ENCODE results near the gene RRBP1.

RRBP1 gene

DNA sequence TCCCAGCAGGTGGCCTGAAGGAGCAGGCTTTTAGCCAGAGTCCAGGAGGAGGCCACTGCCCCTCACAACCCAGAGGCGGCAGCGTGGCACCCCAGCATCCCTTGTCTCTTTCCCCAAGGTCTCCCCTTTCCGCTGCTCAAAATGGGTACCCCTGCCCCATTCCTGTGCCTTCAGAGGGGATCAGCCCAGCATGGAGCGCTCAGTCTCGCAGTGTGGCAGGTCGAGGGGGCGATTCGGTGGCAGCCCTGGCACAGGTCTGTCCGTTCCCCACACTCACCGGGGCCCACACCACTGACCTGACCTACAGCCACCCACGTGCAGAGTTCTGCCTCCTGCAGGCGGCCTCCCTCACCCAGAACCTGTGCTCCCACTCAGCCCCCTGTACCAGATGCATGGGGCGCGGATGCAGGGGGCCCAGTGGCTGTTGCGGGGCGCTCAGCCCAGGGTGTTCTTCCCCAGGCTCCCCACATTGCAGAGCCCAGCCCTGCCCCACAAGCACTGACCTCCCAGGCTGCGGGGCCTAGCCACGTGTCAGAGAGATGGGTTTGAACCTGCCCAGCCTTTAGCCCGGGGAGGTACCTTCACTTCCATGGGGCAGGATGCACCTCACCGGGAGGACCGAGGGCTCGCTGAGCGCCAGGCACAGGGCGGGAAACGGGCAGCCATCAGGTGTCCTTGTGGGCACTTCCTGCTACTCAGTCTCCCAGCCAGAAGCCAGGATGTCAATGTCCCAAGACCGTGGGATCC is 70.3 kb downstream of the RRBP1 start:
- no peak for DNase-seq (ENCODE audit: low read depth in 2 of 2)

DNA sequence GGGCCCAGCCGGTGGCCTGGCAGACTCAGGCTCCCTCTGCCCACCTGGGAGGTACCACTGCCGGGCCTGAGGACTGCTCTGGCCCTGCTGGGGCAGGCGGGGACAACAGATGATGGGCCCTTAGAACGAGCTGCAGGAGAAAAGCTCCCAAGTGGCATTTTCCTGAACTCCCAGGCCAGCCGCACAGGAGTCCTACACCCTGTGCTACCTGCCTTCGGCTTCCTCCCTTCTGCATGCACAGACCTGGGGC is 70.8 kb downstream of the RRBP1 start:
- no peak for DNase-seq (ENCODE audit: low read depth in 2 of 2)

DNA sequence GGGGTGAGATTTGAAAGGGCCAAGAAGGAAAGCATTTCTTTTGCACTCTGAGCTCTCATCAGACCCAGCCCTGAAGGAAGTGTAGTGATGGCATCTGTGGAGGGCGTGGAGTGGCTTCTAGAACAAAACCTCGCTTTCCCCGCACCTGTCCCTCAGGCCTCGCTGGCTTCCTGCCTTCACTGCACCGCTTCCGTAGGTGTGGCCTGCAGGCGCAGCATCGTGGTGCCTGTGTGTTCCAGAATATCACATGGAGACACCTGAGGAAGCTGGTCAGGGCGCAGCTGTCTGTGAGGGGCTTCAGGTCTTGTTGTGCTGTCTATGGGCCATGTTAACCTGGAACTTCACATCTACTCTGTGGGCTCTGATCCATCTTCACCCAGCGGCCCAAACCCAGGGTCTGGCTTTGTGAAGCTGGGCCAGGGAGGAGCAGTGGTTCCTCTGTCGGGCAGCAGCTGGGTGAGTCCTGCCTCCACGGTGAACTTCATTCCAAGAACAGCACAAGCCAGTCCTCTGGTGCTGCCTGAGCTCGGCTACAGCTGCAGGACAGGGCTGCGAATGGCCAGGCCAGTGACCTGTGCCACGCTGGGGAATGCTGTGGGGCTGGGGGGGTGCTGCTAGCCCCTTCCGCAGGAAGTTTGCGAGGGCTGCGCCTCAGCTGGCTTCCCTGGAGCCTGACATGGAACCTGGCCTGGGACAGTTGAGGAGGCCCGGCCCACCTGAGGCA is 71.3 kb downstream of the RRBP1 start:
- no peak for DNase-seq (ENCODE audit: low read depth in 2 of 2)

DNA sequence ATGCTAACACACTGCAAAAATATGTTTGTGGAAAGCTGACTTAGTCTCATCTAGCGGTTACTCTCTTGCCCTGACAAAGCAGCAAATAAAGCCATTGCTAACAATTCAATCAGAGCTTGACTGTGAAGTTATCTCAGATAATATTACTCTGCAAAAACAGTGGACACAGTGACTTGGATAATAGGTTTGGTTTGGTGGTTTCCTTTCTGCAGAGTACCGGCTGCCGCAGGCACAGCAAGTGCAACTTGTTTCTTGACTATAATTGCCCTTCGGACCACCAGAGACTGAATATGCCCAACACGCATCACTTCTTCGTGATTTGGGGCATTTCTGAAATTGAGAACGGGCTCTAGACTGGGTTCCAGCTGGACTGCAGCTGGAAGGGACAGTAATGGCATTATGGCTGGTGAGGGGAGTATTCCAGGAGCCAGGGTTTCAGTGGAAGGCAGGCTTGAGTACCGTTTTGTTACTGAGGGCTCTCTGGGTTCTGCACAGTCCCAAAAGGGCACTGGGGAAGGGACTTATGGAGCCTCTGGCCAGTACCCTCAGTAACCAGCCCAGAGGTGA is 72.1 kb downstream of the RRBP1 start:
- DNase-seq (ENCODE audit: low read depth in 2 of 2): no peak

DNA sequence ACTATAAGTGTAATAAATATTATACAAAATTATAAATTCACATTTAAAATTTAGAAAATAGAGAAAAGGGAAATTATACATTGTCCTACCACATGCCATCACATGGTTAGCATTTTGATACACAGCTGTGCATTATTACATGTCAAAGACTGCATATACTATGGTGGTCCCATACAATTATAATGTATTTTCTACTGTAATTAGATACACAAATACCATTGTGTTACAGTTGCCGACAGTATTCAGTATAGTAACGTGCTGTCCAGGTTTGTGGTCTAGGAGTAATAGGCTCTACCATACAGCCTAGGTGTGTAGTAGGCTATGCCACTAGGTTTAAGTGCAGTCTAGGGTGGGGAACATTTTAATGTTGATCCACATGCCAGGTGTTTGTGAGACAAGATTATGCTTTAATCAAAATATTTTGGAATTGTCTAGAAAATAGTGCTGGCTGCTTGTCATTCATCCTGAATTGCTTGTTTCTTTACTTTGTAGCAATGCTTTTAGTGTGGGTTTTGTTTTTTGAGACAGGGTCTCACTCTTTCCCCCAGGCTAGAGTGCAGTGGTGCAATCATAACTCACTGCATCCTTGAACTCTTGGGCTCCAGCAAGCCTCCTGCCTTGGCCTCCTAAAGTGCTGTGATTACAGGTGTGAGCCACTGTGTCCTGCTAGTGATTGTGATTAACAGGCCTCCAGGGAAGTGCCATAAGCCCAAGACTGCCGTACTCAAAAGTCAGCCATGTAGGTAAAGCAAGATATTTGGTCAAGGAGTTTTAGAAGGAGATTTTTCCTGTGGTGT is 73.1 kb downstream of the RRBP1 start:
- DNase-seq (ENCODE audit: low read depth in 2 of 2): no peak

DNA sequence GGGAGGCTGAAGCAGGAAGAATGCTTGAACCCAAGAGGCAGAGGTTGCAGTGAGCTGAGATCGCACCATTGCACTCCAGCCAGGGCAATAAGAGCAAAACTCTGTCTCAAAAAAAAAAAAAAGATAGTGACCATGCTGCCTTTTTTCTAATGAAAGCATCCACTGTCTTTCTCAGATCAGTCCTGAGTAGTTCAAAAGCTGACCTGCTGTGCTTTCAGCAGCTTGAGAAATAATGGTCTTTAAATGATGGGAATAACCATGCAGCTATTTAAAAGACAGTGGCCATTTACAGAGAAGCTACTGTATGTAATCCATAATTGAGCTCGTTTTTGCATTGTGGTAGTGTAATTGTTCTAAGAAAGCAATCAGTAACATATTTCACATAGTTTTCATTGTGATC is 76.0 kb downstream of the RRBP1 start:
- DNase-seq (ENCODE audit: low read depth in 2 of 2): no peak

DNA sequence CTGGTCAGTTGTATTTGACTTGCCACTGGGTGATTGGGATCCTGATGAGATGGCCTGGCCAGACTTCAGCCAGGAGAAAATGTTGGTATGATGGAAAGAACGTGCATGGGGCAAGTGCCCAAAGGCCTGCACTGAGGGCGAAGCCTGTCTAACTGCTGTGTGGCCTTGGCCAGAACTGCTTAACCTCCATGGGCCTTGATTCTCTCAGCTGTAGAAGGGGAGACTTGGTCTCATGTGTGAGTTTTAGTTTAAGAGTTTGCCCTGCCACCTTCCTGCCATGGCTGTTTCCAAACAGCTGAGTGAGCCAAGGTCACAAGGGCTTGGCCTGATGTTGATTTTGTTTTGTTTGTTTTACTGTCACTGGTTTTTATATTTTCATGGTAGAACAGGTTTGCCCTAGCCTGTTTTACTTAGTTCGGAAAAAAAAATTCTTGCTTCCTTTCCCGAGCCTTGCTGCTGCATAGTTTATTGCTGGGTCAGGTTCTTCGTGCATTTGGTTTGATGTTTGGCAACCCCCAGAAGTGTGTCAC is 76.8 kb downstream of the RRBP1 start:
- no peak for DNase-seq (ENCODE audit: low read depth in 2 of 2)

DNA sequence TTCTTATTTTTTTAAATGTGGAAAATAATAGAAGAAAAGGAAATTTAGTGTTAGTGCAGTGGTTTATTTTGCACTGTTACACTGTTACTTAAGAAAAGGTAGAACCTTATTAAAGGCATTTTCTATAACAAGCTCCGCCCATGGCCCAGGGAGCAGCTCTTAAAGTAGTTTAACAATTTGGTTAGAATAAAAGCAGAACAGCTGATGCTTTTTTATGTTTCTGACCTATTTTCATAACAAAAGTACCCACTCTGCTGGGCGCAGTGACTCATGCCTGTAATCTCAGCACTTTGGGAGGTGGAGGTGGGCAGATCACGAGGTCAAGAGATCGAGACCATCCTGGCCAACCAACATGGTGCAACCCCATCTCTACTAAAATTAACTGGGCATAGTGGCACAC is 79.5 kb downstream of the RRBP1 start:
- DNase-seq (ENCODE audit: low read depth in 2 of 2): no peak

DNA sequence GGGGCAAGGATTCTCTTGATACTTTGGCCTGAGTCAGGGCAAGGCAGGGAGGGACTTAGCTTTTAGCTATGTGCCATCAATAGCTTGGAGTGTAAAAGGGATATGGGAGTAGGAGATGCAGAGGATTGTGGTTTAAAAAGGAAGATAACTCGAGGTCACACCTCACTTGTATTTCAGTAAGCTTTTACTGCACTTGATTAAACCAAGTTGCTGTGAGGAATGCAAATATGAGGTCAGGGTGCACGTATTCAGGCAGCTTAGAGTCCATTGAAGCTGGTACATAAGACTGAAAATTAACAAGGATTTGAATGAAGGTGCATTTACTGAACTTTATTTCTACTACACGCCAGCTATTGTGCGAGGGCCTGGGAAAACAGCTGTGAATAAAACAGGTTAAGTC is 80.1 kb downstream of the RRBP1 start:
- no peak for DNase-seq (ENCODE audit: low read depth in 2 of 2)

DNA sequence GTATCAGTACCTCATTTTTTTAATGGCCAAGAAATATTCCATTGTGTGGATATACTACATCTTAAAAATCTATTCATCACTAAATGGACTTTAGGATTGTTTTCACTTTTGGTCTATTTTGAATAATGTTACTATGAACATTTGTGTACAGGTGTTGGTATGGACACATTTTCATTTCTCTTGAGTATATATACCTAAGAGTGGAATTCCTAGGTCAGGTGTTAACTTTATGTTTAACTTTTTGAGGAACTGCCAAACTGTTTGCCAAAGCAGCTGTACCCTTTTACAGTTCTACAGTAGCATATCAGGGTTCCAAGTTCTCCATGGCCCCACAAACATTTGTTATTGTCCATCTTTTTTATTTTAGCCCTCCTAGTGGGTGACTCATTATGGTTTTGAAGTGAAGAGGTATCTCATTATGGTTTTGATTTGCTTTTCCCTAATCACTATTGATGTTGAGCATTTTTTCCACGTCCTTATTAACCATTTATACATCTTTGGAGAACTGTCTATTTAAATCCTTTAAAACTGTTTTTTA is 84.0 kb downstream of the RRBP1 start:
- DNase-seq (ENCODE audit: low read depth in 2 of 2): no peak

DNA sequence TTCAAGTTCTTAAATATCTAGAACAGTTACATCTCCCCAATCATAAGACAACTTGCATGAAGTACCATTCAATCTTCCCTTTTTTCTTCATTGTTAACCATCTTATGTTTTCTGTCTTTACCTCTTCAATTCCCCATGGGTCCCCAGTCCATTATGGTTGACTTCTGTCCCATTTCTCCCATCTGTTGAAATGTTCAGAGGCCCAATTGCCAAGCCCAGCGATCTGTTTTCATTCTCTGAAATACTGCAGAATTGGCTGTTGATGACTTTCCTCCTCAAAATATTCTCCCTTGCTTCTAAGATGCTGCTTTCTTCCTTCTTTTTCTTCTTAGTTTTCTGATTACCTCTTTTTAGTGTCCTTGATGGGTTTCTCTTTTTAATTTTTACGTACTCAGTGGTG is 86.2 kb downstream of the RRBP1 start:
- DNase-seq (ENCODE audit: low read depth in 2 of 2): no peak

DNA sequence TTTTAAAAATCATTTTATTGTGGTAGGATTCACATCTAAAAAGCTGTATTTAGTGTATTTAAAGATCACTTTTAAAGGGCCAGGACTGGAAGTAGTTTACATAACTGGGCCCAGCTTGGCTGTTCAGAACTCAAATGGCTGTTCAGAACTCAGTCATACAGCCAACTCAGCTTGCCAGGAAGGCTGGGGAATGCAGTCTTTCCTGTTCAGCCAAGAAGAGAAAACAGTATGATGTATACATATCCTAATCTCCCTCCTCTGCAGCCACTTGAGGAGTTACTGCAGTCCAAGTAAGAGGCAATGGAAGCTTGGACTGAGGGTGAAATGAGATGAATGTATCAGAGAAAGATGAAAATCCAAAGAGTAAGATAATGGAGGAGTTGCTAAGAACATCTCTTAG is 87.6 kb downstream of the RRBP1 start:
- DNase-seq (ENCODE audit: low read depth in 2 of 2): no peak

DNA sequence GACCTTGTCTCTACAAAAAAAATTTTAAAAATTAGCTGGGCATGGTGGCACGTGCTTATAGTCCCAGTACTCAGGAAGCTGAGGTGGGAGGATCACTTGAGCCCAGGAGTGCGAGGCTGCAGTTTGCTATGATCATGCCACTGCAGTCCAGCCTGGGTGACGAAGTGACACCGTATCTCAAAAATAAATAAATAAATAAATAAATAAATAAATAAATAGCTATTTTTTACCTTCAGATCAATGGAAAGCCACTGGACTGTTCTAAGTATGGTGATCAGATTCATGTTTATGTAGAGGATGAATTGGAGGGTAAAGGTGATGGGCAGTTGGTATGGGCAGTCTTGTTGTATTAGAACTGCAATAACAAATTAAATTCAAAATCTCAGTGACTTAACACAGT is 88.1 kb downstream of the RRBP1 start:
- DNase-seq (ENCODE audit: low read depth in 2 of 2): no peak

DNA sequence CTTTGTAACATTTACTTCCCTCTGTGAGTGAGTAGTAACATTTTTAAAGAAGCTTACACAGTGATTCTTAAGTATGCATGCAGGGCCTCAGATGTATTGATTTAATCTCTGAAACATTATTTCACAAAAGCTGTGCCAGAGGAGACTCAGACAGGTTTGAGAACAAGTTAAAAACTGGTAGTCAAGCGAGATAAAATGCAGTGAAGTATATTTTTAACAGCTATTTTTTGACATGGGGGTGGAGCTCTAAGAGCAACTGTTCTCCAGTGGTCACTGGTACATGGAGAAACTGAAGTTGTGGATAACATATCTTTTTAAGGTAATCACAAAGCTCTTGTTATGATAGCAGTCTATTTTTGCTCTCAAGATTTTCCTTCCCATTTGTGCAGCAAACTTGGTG is 91.8 kb downstream of the RRBP1 start:
- DNase-seq (ENCODE audit: low read depth in 2 of 2): no peak

DNA sequence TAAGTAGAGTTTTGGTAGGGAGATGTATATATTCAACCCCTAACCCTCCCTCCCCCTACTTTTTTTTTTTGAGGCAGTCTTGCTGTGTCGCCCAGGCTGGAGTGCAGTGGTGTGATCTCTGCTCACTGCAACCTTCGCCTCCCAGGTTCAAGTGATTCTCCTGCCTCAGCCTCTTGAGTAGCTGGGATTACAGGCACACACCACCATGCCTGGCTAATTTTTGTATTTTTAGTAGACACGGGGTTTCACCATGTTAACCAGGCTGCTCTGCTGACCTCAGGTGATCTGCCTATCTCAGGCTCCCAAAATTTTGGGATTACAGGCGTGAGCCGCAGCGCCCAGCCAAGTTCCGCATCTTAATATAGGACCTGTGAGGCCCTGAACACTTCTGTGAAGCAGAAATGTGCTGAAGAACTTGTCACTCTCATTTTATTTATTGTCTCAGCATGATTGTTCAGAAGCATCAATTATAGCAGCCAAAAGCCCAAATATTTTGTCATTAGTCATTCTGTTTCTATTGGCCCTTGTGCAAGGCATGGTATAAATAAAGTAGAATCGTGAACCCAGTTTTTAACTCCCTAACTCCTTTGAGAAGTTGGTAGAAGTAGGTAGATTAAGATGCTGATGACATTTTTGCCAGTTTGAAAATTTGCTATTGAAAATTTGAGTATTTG is 92.7 kb downstream of the RRBP1 start:
- DNase-seq (ENCODE audit: low read depth in 2 of 2): no peak

DNA sequence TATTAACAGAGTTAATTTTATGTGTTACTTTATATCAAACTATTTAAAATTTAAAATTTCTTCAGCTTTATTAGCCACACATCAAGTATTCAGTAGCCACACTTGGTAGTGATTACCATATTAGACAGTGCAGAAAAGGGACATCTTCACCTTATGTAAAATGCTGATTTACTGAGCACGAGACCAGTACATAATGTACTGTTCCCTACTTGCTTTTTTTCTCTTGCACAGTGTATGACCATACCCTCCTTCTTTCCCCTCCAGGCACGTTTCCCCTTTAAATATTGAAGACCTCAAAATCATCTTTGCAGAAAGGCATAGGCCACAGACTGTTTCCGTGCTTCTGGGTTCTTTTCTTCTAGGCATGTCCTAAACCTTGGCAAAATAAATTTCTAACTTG is 94.2 kb downstream of the RRBP1 start:
- no peak for DNase-seq (ENCODE audit: low read depth in 2 of 2)

DNA sequence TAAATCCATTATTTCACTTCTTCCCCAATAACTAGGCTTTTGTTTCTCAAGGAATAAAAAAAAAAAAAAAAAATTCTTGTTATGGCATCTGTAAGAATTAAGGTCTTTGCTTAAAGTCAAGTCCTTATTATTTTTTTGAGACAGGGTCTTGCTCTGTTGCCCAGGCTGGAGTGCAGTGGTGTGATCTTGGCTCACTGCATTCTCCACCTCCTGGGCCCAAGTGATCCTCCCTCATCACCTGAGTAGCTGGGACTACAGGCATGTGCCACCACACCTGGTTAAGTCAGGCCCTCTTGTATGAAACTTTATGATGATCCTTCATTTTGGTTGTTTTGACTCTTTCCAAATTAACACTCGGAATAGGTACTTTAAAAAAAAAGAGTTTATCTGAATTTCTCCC is 94.9 kb downstream of the RRBP1 start:
- DNase-seq (ENCODE audit: low read depth in 2 of 2): no peak

DNA sequence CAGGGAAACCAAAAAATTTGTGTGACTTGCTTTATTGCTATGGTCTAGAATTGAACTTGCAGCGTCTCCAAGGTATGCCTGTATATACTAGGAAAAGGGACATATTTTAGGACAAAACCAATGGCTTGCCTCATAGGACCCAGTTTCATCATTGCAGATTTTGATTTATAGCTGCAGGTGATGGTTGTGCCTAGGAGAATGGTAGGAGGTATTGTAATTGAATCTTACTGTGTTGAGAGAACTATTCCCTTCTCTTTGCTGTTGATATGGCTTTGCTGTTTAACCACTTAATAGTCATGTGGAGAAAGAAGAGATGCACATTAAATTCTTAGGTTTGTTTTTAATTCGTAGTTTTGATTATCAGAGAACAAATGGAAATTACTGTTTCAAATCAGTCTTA is 95.8 kb downstream of the RRBP1 start:
- no peak for DNase-seq (ENCODE audit: low read depth in 2 of 2)

DNA sequence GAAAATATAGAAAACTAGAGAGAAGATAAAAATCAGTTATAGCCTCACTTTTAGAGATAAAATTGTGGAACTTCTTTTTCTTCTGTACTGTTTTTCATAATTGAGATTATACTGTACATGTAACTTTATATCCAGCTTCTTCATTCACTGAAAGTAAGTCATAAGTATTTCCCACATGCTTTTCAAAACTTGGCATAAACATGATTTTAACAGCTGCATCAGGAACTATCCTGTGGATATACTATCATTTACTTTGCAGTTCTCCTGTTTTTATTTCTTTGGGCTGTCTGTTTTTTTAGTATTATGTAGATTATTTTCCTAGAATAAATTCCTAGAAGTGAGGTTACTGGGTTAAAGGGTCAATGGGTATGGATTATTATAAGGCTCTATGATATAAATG is 97.4 kb downstream of the RRBP1 start:
- DNase-seq (ENCODE audit: low read depth in 2 of 2): no peak

DNA sequence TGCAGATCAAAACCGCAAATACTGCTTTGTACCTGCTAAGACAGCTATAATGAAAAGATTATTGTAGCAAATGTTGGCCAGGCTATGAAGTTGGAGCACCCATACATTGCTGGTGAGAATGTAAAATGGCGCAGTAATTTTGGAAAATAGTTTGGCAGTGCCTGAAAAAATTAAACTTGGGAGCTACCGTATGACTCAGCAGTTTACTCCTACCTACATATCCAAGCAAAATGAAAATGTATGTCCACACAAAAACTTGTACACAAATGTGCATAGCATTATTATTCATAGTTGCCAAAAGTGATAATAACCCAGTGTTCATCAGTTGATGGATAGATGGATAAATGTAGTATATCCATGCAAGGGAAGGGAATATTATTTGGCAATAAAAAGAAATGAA is 98.9 kb downstream of the RRBP1 start:
- DNase-seq (ENCODE audit: low read depth in 2 of 2): no peak

DNA sequence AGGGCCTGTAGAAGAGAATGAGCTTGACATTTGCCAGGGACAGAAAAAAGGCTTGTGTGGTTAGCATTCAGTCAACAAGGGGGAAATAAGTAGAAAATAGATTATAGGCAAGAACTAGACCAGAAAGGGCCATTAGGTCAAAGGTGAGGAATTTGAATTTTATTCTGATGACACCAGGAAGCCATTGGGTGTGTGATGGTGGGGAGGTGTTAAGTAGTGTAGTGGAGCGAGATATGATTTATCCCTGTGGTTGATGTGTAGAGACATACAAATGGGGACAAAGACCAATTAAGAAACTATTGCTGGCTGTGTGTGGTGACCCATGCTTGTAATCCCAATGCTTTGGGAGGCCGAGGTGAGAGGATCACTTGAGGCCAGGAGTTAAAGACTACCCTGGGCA is 101.1 kb downstream of the RRBP1 start:
- no peak for DNase-seq (ENCODE audit: low read depth in 2 of 2)
